Measurements from ENCODE around the gene ARHGEF26.

DNA sequence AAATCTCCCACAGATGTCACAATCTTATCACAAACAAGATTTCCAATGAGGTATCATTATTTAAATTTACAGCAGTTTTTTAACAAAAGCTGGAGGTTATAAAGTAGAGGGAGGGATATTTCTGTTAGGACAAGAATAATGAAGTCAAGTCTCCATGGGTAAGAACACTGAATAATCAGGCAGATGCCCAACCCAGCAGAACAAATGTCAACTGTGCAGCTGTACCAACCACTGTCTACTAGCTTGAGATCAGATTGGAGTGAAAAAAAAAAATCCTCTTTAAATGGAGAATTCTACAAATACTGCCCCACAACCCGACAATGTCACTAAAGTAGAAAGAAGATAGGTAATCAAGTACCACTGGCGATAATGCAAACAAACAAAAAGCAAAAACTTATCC lies 172.8 kb downstream of the ARHGEF26 start:
- TF ChIP-seq, protein P1, sequence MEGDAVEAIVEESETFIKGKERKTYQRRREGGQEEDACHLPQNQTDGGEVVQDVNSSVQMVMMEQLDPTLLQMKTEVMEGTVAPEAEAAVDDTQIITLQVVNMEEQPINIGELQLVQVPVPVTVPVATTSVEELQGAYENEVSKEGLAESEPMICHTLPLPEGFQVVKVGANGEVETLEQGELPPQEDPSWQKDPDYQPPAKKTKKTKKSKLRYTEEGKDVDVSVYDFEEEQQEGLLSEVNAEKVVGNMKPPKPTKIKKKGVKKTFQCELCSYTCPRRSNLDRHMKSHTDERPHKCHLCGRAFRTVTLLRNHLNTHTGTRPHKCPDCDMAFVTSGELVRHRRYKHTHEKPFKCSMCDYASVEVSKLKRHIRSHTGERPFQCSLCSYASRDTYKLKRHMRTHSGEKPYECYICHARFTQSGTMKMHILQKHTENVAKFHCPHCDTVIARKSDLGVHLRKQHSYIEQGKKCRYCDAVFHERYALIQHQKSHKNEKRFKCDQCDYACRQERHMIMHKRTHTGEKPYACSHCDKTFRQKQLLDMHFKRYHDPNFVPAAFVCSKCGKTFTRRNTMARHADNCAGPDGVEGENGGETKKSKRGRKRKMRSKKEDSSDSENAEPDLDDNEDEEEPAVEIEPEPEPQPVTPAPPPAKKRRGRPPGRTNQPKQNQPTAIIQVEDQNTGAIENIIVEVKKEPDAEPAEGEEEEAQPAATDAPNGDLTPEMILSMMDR (IDR thresholded peaks at IDR 0.05 in 2 of 3, conservative IDR thresholded peaks at IDR 0.05 in 1 of 3; ENCODE audit: borderline replicate concordance in 1 of 3, insufficient read depth in 1 of 3, low read depth in 2 of 3, low read length in 2 of 3): no peak
- TF ChIP-seq EZH2 (IDR thresholded peaks at IDR 0.05) (no peak), POLR2A (IDR thresholded peaks at IDR 0.05; ENCODE audit: borderline replicate concordance, extremely low read depth, insufficient read depth, insufficient read length) (no peak), SP1 (IDR thresholded peaks at IDR 0.05; ENCODE audit: low read depth) (no peak), RAD21 (IDR thresholded peaks at IDR 0.05; ENCODE audit: low read depth) (no peak), FOSL1 (IDR thresholded peaks at IDR 0.05; ENCODE audit: low read depth) (no peak), JUND (IDR thresholded peaks at IDR 0.05) (no peak), EZH2phosphoT487 (IDR thresholded peaks at IDR 0.05; ENCODE audit: borderline replicate concordance) (no peak), ZFX (IDR thresholded peaks at IDR 0.05) (no peak)
- TF ChIP-seq, protein P2, sequence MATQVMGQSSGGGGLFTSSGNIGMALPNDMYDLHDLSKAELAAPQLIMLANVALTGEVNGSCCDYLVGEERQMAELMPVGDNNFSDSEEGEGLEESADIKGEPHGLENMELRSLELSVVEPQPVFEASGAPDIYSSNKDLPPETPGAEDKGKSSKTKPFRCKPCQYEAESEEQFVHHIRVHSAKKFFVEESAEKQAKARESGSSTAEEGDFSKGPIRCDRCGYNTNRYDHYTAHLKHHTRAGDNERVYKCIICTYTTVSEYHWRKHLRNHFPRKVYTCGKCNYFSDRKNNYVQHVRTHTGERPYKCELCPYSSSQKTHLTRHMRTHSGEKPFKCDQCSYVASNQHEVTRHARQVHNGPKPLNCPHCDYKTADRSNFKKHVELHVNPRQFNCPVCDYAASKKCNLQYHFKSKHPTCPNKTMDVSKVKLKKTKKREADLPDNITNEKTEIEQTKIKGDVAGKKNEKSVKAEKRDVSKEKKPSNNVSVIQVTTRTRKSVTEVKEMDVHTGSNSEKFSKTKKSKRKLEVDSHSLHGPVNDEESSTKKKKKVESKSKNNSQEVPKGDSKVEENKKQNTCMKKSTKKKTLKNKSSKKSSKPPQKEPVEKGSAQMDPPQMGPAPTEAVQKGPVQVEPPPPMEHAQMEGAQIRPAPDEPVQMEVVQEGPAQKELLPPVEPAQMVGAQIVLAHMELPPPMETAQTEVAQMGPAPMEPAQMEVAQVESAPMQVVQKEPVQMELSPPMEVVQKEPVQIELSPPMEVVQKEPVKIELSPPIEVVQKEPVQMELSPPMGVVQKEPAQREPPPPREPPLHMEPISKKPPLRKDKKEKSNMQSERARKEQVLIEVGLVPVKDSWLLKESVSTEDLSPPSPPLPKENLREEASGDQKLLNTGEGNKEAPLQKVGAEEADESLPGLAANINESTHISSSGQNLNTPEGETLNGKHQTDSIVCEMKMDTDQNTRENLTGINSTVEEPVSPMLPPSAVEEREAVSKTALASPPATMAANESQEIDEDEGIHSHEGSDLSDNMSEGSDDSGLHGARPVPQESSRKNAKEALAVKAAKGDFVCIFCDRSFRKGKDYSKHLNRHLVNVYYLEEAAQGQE (IDR thresholded peaks at IDR 0.05; ENCODE audit: low read depth): no peak

All from HCT116 (cell line).